H1 (cell line): Measurements from ENCODE around the gene FREM2. TPM values are rescaled to one million over a fixed set of nuclear protein-coding genes. Genes with fewer than 3 reads are reported as not detected.

Experiments used
- CTCF ChIA-PET: fragments of 300-600 bp; sonication (Branson Sonifier 250); formaldehyde crosslinking; loops from one replicate; lab custom pipeline; 2021; ENCODE audit not compliant: partially characterized antibody; lab: Charles Lee
- POLR2A ChIA-PET: fragments of 300-600 bp; sonication (Branson Sonifier 250); formaldehyde crosslinking; loops from one replicate; lab custom pipeline; 2021; ENCODE audit warnings: inconsistent platforms; ENCODE audit not compliant: partially characterized antibody; lab: Charles Lee
- DNase-seq, 2 experiments: peaks; one replicate each; pipeline versions ENCODE4 v3.0.0 to v3.0.0-alpha.2; 2010 to 2022; ENCODE audit warnings: low spot score in 2 of 2, low read depth in 1 of 2, mixed read lengths in 1 of 2
- FAIRE-seq: peaks from 2 replicates; lab custom pipeline; 2011; peaks lifted over from hg19 to GRCh38; lab: Jason Lieb, UNC
- H2AFZ ChIP-seq: 2 replicates; pipeline ENCODE4 v1.8.1; 2012; ENCODE audit warnings: low read length, inconsistent platforms
- H2AK5ac ChIP-seq: 2 replicates; pipeline ENCODE4 v1.6.1; 2013; ENCODE audit warnings: low read depth, low read length
- H2BK120ac ChIP-seq: replicated peaks from 2 replicates; pipeline ENCODE3; 2013; ENCODE audit warnings: low read depth, low read length, inconsistent platforms
- H2BK12ac ChIP-seq: 2 replicates; pipeline ENCODE4 v1.6.1; 2013; ENCODE audit warnings: low read depth, low read length
- H2BK15ac ChIP-seq: 2 replicates; pipeline ENCODE4 v1.6.1; 2013; ENCODE audit warnings: low read length
- H2BK20ac ChIP-seq: 2 replicates; pipeline ENCODE4 v1.6.1; 2013; ENCODE audit warnings: low read length
- H2BK5ac ChIP-seq: 2 replicates; pipeline ENCODE4 v1.6.1; 2013; ENCODE audit warnings: low read depth, low read length
- H3K14ac ChIP-seq: 2 replicates; pipeline ENCODE4 v1.6.1; 2013; ENCODE audit warnings: inconsistent platforms; ENCODE audit not compliant: insufficient read length
- H3K18ac ChIP-seq: 2 replicates; pipeline ENCODE4 v1.6.1; 2013; ENCODE audit warnings: low read length; ENCODE audit errors: extremely low read depth
- H3K23ac ChIP-seq: 2 replicates; pipeline ENCODE4 v1.6.1; 2013; ENCODE audit warnings: inconsistent platforms; ENCODE audit not compliant: insufficient read length
- H3K23me2 ChIP-seq: 2 replicates; pipeline ENCODE4 v1.6.1; 2013; ENCODE audit warnings: low read depth, low read length
- H3K27ac ChIP-seq: 2 replicates; pipeline ENCODE4 v1.6.1; 2011; ENCODE audit warnings: low read depth, low read length, inconsistent platforms
- H3K27me3 ChIP-seq, 4 experiments: replicated peaks in 1 of 4; 1 replicate in 1 of 4; 2 replicates in 3 of 4; pipeline versions ENCODE4 v1.6.1 to v1.8.1; 2011 to 2013; ENCODE audit warnings: low read length in 3 of 4, mild to moderate bottlenecking in 3 of 4, inconsistent platforms in 2 of 4, mixed read lengths in 2 of 4, moderate library complexity in 1 of 4; ENCODE audit not compliant: control insufficient read depth in 3 of 4, insufficient read depth in 3 of 4; ENCODE audit errors: extremely low read depth in 1 of 4
- H3K36me3 ChIP-seq, 4 experiments: 2 replicates each; pipeline versions ENCODE4 v1.6.1 to v1.8.1; 2011 to 2013; ENCODE audit warnings: mild to moderate bottlenecking in 4 of 4, low read length in 3 of 4, moderate library complexity in 2 of 4, control low read depth in 1 of 4, inconsistent platforms in 1 of 4; ENCODE audit not compliant: insufficient read depth in 4 of 4, control insufficient read depth in 2 of 4
- H3K4ac ChIP-seq: replicated peaks from 2 replicates; pipeline ENCODE3; 2013; ENCODE audit warnings: low read length, low read depth, mixed read lengths, inconsistent platforms; ENCODE audit not compliant: insufficient read length
- H3K4me1 ChIP-seq, 4 experiments: replicated peaks in 1 of 4; 1 replicate in 1 of 4; 2 replicates in 3 of 4; pipeline versions ENCODE4 v1.6.1 to v1.8.1; 2011 to 2013; ENCODE audit warnings: low read length in 3 of 4, inconsistent platforms in 2 of 4, mixed read lengths in 1 of 4; ENCODE audit not compliant: insufficient read depth in 4 of 4, control insufficient read depth in 3 of 4
- H3K4me2 ChIP-seq, 2 experiments: 2 replicates each; pipeline versions ENCODE4 v1.6.1 to v1.8.1; 2011 to 2013; ENCODE audit warnings: low read depth in 2 of 2, low read length in 2 of 2, control low read depth in 1 of 2, inconsistent platforms in 1 of 2, mild to moderate bottlenecking in 1 of 2; ENCODE audit not compliant: insufficient read depth in 1 of 2
- H3K4me3 ChIP-seq, 4 experiments: fragments of 200-600, 300-600 bp in 1 of 4; sonication (generic), shearing (Covaris generic), sonication (Bioruptor Twin) in 1 of 4; 2 replicates each; pipeline versions ENCODE4 v1.5.1 to v1.8.1; 2011 to 2016; ENCODE audit warnings: low read length in 4 of 4, low read depth in 3 of 4, control low read depth in 2 of 4, inconsistent platforms in 2 of 4, mild to moderate bottlenecking in 2 of 4, mixed read lengths in 1 of 4, moderate library complexity in 1 of 4; ENCODE audit not compliant: insufficient read depth in 2 of 4; ENCODE audit errors: extremely low read depth in 1 of 4
- H3K56ac ChIP-seq: replicated peaks from 2 replicates; pipeline ENCODE3; 2013; ENCODE audit warnings: low read depth, mild to moderate bottlenecking, mixed read lengths, low read length, inconsistent platforms; ENCODE audit not compliant: insufficient read length
- H3K79me1 ChIP-seq: 2 replicates; pipeline ENCODE4 v1.6.1; 2013; ENCODE audit warnings: low read depth, low read length, control low read depth
- H3K79me2 ChIP-seq, 2 experiments: 2 replicates each; pipeline versions ENCODE4 v1.6.1 to v1.8.1; 2012 to 2013; ENCODE audit warnings: low read length in 2 of 2, mild to moderate bottlenecking in 2 of 2, inconsistent platforms in 1 of 2; ENCODE audit not compliant: insufficient read depth in 2 of 2, control insufficient read depth in 1 of 2
- H3K9ac ChIP-seq, 4 experiments: replicated peaks in 1 of 4; 1 replicate in 1 of 4; 2 replicates in 3 of 4; pipeline versions ENCODE4 v1.6.1 to v1.8.1; 2011 to 2013; ENCODE audit warnings: low read depth in 3 of 4, low read length in 3 of 4, control low read depth in 2 of 4, mild to moderate bottlenecking in 2 of 4, moderate library complexity in 2 of 4, inconsistent platforms in 1 of 4; ENCODE audit errors: extremely low read depth in 1 of 4
- H3K9me3 ChIP-seq, 2 experiments: 2 replicates each; pipeline versions ENCODE4 v1.6.1 to v1.8.1; 2012 to 2013; ENCODE audit warnings: mild to moderate bottlenecking in 2 of 2, moderate library complexity in 2 of 2, control low read depth in 1 of 2, inconsistent platforms in 1 of 2, low read depth in 1 of 2, low read length in 1 of 2, mixed read lengths in 1 of 2; ENCODE audit not compliant: insufficient read depth in 2 of 2
- H4K20me1 ChIP-seq, 2 experiments: replicated peaks in 1 of 2; 2 replicates each; pipeline versions ENCODE3 to v1.8.1; 2011 to 2013; ENCODE audit warnings: inconsistent platforms in 2 of 2, low read length in 2 of 2, mild to moderate bottlenecking in 1 of 2; ENCODE audit not compliant: insufficient read depth in 2 of 2, control insufficient read depth in 1 of 2
- H4K5ac ChIP-seq: 2 replicates; pipeline ENCODE4 v1.6.1; 2013; ENCODE audit warnings: low read length, low read depth, mixed read lengths, inconsistent platforms; ENCODE audit not compliant: insufficient read length
- H4K8ac ChIP-seq: 2 replicates; pipeline ENCODE4 v1.8.0; 2013; ENCODE audit warnings: mild to moderate bottlenecking, moderate library complexity, low read length, inconsistent platforms; ENCODE audit not compliant: insufficient read depth; ENCODE audit errors: extremely low read depth
- H4K91ac ChIP-seq: replicated peaks from 2 replicates; pipeline ENCODE3; 2013; ENCODE audit warnings: low read length, mixed read lengths, inconsistent platforms; ENCODE audit not compliant: insufficient read length
- ATF3 ChIP-seq: IDR thresholded peaks from 2 replicates; pipeline ENCODE4 v1.6.1; 2011; ENCODE audit warnings: low read depth, mild to moderate bottlenecking, low read length; ENCODE audit not compliant: insufficient read depth
- KDM1A ChIP-seq: fragments of 200-600, 300-600 bp; sonication (generic); IDR thresholded peaks from 2 replicates; pipeline ENCODE4 v1.7.1; 2016; ENCODE audit warnings: mild to moderate bottlenecking, low read length, borderline replicate concordance
- KDM4A ChIP-seq: IDR thresholded peaks from one replicate; pipeline ENCODE4 v1.7.1; 2012; ENCODE audit warnings: low read depth, mild to moderate bottlenecking, moderate library complexity, low read length, inconsistent platforms; ENCODE audit not compliant: severe bottlenecking
- PHF8 ChIP-seq: fragments of 200-600 bp; sonication (generic); conservative IDR thresholded peaks from 2 replicates; pipeline ENCODE4 v1.7.1; 2012; ENCODE audit warnings: low read depth, mild to moderate bottlenecking, inconsistent platforms, low read length, moderate library complexity
- POLR2AphosphoS5 ChIP-seq: IDR thresholded peaks from 2 replicates; pipeline ENCODE4 v1.6.1; 2011; ENCODE audit warnings: low read depth, low read length
- POU5F1 ChIP-seq: IDR thresholded peaks from 2 replicates; pipeline ENCODE4 v1.6.1; 2011; ENCODE audit warnings: low read depth, mild to moderate bottlenecking, low read length, moderate library complexity
- SAP30 ChIP-seq: fragments of 300-600 bp; sonication (generic); IDR thresholded peaks from 2 replicates; pipeline ENCODE4 v1.7.1; 2012; ENCODE audit warnings: low read length, moderate library complexity, mild to moderate bottlenecking, inconsistent platforms; ENCODE audit not compliant: insufficient read depth, insufficient replicate concordance
- SRF ChIP-seq: IDR thresholded peaks from 2 replicates; pipeline ENCODE4 v1.6.1; 2011; ENCODE audit warnings: mild to moderate bottlenecking, low read depth, low read length, moderate library complexity
- TAF7 ChIP-seq: optimal IDR thresholded peaks from 2 replicates; pipeline ENCODE3; 2011; ENCODE audit warnings: low read depth, mild to moderate bottlenecking, inconsistent platforms, low read length, moderate library complexity, borderline replicate concordance
- WGBS, 2 experiments: shearing (Covaris generic) in 1 of 2; methylation state at CpG; one replicate each; pipeline versions ENCODE4 v1.1.6 to v1.1.7; 2013 to 2015; ENCODE audit warnings: low lambda C conversion rate in 2 of 2, mixed read lengths in 2 of 2, inconsistent platforms in 1 of 2, low coverage in 1 of 2, missing lambda C conversion rate in 1 of 2; ENCODE audit not compliant: insufficient replicate concordance in 2 of 2, insufficient coverage in 1 of 2, insufficient read length in 1 of 2; ENCODE audit errors: extremely low coverage in 1 of 2, missing lambda C conversion rate in 1 of 2; 5-methylcytosine and 5-hydroxymethylcytosine counted together
- polyA plus RNA-seq, 7 experiments: library from polyadenylated mRNA; depleted of rRNA in 3 of 7; stranded (reverse) in 5 of 7; unstranded in 2 of 7; fragments of >200 nt in 5 of 7; fragments of 200-250 nt in 2 of 7; gene quantifications; 1 replicate in 5 of 7; 2 replicates in 1 of 7; 4 replicates in 1 of 7; pipeline versions ENCODE4 v1.2.1 to v1.2.3, GENCODE V29; 2011 to 2013; ENCODE audit warnings: missing spikeins in 2 of 7, mixed read lengths in 2 of 7
- total RNA-seq: library from RNA; stranded (reverse); fragmentation: NEBNext Ultra II Directional; extraction: Animal tissue kit (Norgen Biotek cat#: 25700); gene quantifications from 2 replicates; pipeline ENCODE4 v1.2.1, GENCODE V29; 2021

The FREM2 gene
- total and polyA plus RNA-seq, 2 of the 8 experiments (the other 6 are each of a cell fraction or from before 2014, with no cell fraction given): 11.6 to 22.8 TPM

DNA sequence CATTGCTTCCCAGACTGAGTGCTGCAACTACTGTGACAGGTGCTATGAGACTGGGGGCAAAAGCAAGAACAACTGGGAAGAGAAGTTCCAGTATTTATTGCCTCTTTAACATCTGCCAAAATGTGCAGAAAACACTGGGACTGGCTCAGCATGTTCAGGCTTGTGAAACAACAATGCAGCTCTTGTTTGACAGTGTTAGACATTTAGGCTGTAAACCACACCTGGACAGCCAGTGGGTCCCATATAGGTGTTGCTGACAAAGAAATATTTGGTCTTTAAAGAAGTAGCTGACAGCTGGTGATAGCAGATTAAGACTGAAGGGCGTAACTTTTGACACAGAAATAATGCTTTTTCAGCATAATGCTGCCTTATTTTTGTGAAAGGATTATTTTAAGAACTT lies 215.7 kb downstream of the FREM2 start:
- POLR2A ChIA-PET: no interaction called here
- Histone ChIP-seq H3K4me3 (no peak overlapping the region), H2BK15ac (no peak overlapping the region), H3K23me2 (no peaks in the 10 kb centered on the region), H4K8ac (no peak overlapping the region), H3K18ac (no peak overlapping the region), H3K4ac (no peak overlapping the region), H3K27me3 (no peaks in the 10 kb centered on the region), H3K79me2 (no peaks in the 10 kb centered on the region), H3K14ac (no peak overlapping the region), H3K9me3 (no peaks in the 10 kb centered on the region; a peak in 1 of 4 replicates), H2BK120ac (no peak overlapping the region), H2BK5ac (no peak overlapping the region), H3K23ac (no peak overlapping the region), H3K56ac (no peak overlapping the region), H3K4me2 (no peak overlapping the region), H2AFZ (no peak overlapping the region), H3K4me1 (no peaks in the 10 kb centered on the region), H4K20me1 (no peaks in the 10 kb centered on the region), H3K27ac (no peak overlapping the region), H3K36me3 (no peaks in the 10 kb centered on the region), H3K79me1 (no peaks in the 10 kb centered on the region), H4K91ac (no peak overlapping the region), H3K9ac (no peak overlapping the region), H2BK12ac (no peak overlapping the region), H2BK20ac (no peak overlapping the region), H2AK5ac (no peak overlapping the region), H4K5ac (no peak overlapping the region)
- DNase-seq (no peak), FAIRE-seq (no peak)
- CTCF ChIA-PET: interaction anchor here (3.0 kb wide), 1 partner anchor 12 kb away, joined by 17 read pairs; no protein-coding TSS in a partner anchor
- 92% methylated on average over 1 of the region's 1 CpG; no CpG with 5 or more reads in 1 of the 2 experiments for WGBS, 2 experiments
- TF ChIP-seq KDM1A (no peak), POLR2AphosphoS5 (no peak), KDM4A (no peak), ATF3 (no peak), TAF7 (no peak), SAP30 (no peak), SRF (no peak), POU5F1 (no peak), PHF8 (no peak)
